Cardiac fibroblast (primary cell): Measurements from ENCODE around the gene CST7.

Source experiments
- DNase-seq, 2 donors: peaks; one replicate each; pipeline versions ENCODE4 v3.0.0 to v3.0.0-alpha.2; 2010; ENCODE audit warnings: low read depth in 2 of 2
- H3K4me3 ChIP-seq, 2 donors: replicated peaks in 1 of 2; 1 replicate in 1 of 2; 2 replicates in 1 of 2; pipeline ENCODE4 v1.5.1; 2011; ENCODE audit warnings: low read depth in 2 of 2, low read length in 2 of 2, mild to moderate bottlenecking in 2 of 2, moderate library complexity in 1 of 2
- CTCF ChIP-seq: IDR thresholded peaks from one replicate; pipeline ENCODE4 v1.5.1; 2011; ENCODE audit warnings: low read depth, mild to moderate bottlenecking, low read length, inconsistent platforms

Gene CST7

GRCh38 chr20:24965065-24965919, 16.2 kb downstream of the CST7 start:
- no peak for TF ChIP-seq CTCF
- H3K4me3 ChIP-seq, result no peak overlapping the region
- DNase-seq, result no peak

- no peak overlapping the region for H3K4me3 ChIP-seq
- no peak for TF ChIP-seq CTCF
- no peak for DNase-seq
These were observed 17.4 kb downstream of the CST7 start for GRCh38 chr20:24966317-24967012.

GRCh38 chr20:24968278-24968800, 19.3 kb downstream of the CST7 start:
- no peak for DNase-seq
- H3K4me3 ChIP-seq, result no peak overlapping the region
- TF ChIP-seq CTCF, result no peak

- no peak for DNase-seq
These were observed 20.3 kb downstream of the CST7 start for GRCh38 chr20:24969186-24970029.

GRCh38 chr20:24970030-24970553, 21.0 kb downstream of the CST7 start:
- no peak for DNase-seq
- TF ChIP-seq CTCF, result no peak
- H3K4me3 ChIP-seq, result no peak overlapping the region

More at GRCh38 chr20:24969186-24970029, 20.3 kb downstream of the CST7 start:
- no peak overlapping the region for H3K4me3 ChIP-seq
- no peak for TF ChIP-seq CTCF

- no peak for TF ChIP-seq CTCF
- no peak overlapping the region for H3K4me3 ChIP-seq
- DNase-seq, result no peak
These were observed 21.7 kb downstream of the CST7 start for GRCh38 chr20:24970754-24971153.
